ENCODE results near the gene MAML2.

MAML2 gene

DNA sequence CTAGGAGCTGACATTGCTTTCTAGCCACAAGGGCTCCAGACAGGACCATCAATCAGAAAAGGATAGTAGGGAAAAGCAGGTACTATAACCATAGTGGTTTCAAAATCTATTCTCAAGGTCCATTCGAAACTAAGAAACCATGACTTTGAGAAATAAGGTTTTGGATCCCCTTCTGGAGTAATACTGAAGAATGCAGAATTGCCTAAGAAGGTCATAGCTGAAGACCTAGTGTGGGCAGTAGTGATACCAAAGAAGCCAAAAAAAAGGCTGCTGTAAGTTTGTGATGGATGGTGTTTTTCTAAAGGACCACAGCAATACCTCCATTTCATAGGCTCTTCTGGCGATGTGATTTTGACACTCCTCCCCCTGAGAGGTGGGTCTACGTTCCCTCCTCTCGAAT is 163.1 kb downstream of the MAML2 start:
- TF ChIP-seq, protein P1, sequence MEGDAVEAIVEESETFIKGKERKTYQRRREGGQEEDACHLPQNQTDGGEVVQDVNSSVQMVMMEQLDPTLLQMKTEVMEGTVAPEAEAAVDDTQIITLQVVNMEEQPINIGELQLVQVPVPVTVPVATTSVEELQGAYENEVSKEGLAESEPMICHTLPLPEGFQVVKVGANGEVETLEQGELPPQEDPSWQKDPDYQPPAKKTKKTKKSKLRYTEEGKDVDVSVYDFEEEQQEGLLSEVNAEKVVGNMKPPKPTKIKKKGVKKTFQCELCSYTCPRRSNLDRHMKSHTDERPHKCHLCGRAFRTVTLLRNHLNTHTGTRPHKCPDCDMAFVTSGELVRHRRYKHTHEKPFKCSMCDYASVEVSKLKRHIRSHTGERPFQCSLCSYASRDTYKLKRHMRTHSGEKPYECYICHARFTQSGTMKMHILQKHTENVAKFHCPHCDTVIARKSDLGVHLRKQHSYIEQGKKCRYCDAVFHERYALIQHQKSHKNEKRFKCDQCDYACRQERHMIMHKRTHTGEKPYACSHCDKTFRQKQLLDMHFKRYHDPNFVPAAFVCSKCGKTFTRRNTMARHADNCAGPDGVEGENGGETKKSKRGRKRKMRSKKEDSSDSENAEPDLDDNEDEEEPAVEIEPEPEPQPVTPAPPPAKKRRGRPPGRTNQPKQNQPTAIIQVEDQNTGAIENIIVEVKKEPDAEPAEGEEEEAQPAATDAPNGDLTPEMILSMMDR (conservative IDR thresholded peaks at IDR 0.05): no peak
- no peak for TF ChIP-seq ZFX (IDR thresholded peaks at IDR 0.05)
- H3K27ac ChIP-seq: no peak overlapping the region

DNA sequence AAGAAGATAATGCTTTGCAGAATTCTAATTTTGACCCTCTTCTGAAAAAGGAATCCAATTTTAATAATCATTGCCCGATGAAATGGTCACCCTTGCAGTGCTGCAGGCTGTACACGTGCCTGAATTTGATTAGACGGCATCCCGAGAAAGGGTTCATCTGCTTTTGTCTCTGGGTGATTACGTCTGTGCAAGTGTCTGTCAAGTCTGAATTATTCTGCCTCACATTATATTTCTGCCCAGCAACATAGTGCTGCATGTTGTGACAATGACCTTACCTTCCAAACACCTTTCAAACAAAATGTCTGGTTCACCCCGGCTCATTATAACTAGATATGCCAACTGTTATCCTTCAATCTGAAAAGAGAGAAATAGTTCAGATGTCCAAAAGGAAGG is 164.1 kb downstream of the MAML2 start:
- TF ChIP-seq, protein P1 (conservative IDR thresholded peaks at IDR 0.05): no peak
- TF ChIP-seq ZFX (IDR thresholded peaks at IDR 0.05): no peak
- no peak overlapping the region for H3K27ac ChIP-seq

DNA sequence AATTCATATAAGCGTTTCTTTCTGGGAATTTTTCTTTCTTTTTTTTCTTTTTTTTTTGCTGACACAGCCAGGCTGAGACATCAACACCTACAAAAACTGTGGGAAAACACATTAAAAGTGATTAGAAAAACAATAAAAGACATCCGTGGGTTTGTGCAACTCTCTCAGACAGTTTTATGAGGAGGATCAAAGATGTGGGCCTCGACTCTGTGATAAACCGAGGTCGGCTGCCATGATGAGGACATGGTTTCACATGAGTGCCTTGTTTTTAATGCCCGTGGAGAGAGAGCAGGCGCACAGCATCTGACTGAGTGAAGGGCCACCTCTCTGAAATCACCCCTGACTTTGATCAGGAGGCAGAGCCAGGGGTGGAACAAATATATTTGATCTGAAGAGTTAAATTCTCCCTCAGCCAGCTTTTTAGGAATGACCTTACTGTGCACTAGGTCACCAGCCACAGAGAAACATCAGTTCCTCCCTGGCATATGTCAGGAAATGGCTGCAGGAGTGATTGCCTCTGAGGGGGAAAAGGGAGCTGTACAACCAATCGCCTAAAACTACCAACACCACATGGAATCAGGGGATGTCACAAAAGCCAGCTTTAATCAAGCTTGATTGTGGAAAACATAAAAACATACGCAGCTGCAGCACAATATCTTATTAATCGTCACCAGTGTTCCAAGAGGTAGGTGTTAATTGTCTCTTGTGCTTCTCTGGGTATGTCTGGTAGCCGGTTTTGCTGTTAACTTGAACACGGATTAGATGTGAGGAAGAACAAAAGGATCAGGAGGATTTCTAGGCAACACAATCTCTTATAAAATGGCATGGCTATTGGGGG is 164.7 kb downstream of the MAML2 start:
- no peak overlapping the region for H3K27ac ChIP-seq

DNA sequence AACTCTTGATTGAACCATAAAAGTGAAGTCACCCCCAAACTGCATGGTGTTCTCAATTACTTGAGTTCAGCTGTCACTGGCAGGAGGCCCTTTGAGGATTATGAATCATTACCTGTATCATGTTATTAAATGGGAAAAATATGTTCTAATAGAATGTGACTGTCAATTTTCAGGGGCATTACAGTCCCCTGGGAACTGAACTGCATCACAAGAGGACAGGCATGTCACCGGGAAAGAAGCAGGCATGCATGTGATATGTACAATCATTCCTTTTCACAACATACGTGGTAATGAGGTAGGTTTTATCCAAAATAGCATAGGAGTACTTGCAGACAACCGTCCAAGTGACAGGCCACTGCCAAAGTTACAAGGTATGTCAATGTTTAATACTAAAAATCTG is 165.8 kb downstream of the MAML2 start:
- no peak overlapping the region for H3K27ac ChIP-seq
- TF ChIP-seq, protein P1 (conservative IDR thresholded peaks at IDR 0.05): no peak
- no peak for TF ChIP-seq ZFX (IDR thresholded peaks at IDR 0.05)

More for the DNA sequence above, 164.7 kb downstream of the MAML2 start:
- TF ChIP-seq ZFX (IDR thresholded peaks at IDR 0.05): no peak
- TF ChIP-seq, protein P1 (conservative IDR thresholded peaks at IDR 0.05): no peak

DNA sequence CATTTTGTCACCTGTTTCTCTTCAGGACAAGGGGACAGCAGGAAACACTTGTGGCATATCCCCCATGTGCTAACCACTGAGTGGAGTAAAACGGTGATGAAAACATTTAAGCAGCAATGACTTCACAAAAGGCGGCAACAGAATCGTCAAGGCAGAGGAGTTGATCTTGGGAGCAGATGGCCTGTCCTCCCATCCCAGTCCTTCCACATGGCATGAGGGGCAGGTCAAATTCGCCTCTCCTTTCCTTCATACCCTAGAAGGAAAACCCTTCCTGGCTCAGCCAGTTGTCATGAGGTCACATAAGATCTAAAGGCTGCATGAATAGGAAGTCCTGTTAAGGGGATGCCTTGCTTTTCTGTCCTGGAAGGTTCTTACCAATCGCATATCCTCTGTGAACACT is 169.1 kb downstream of the MAML2 start:
- no peak for TF ChIP-seq ZFX (IDR thresholded peaks at IDR 0.05)
- TF ChIP-seq, protein P1 (conservative IDR thresholded peaks at IDR 0.05): no peak
- no peak overlapping the region for H3K27ac ChIP-seq

DNA sequence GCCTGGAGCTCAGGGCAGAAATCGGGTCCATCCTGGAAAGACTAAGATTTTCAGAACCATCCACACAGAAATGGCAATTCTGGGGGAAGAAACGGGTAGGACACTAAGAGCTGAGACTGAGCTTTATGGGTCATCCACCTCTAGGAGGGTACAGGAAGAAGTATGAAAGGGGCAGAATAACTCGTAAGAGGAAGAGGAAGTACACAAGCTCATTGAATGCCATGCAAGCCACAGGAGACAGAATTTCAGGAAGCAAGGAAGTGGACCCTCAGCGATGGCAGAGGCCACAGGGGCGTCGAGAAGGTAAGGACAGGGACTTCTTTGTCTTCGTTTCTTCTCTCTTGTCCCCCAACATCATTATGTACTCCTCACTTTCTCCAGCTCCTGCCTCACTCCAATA is 169.6 kb downstream of the MAML2 start:
- H3K27ac ChIP-seq: no peak overlapping the region
- TF ChIP-seq, protein P1 (conservative IDR thresholded peaks at IDR 0.05): no peak
- TF ChIP-seq ZFX (IDR thresholded peaks at IDR 0.05): no peak

DNA sequence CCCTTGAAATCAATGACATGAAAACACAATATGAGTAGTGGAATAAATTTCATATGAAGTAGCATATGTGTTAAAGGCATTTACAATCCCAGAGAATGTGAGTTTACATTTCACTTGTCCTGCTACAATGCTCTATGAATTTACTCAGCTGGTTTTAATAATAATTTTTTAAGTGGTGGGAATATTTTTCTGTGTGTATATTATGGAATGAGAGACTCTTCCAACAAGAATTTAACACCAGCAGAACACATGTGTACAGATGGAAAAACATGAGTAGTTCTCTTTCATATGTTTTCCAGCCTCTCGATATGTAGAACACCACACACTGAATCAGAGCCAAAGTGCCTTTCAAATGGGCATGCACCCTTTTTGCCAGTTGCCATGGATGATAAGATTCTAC is 170.4 kb downstream of the MAML2 start:
- TF ChIP-seq ZFX (IDR thresholded peaks at IDR 0.05): no peak
- TF ChIP-seq, protein P1 (conservative IDR thresholded peaks at IDR 0.05): no peak
- no peak overlapping the region for H3K27ac ChIP-seq

Data from C4-2B (cell line).